ENCODE data around the gene ARMH3. TPM values are rescaled to one million over a fixed set of nuclear protein-coding genes. Genes with fewer than 3 reads are reported as not detected.
"Not testable (repeated sequence)": the region's sequence is repeated elsewhere in the genome, so short reads cannot be mapped to it uniquely, and the experiment has no call there.

Gene ARMH3
- total RNA-seq, 1 donor from 2014 or later: 20.0 TPM

- no peak for DNase-seq
These were observed 15.5 kb downstream of the ARMH3 start for GRCh38 chr10:102040305-102041050.

GRCh38 chr10:102038410-102038809 is 17.6 kb downstream of the ARMH3 start:
- DNase-seq: no peak

- not testable (repeated sequence) for DNase-seq
These were observed 20.2 kb downstream of the ARMH3 start for GRCh38 chr10:102035807-102036206.

GRCh38 chr10:102033787-102034186 is 22.2 kb downstream of the ARMH3 start:
- no peak for DNase-seq

GRCh38 chr10:102027261-102027660 is 28.7 kb downstream of the ARMH3 start:
- no peak for DNase-seq

GRCh38 chr10:102024799-102025198 is 31.2 kb downstream of the ARMH3 start:
- no peak for DNase-seq

GRCh38 chr10:102020938-102021337 is 35.0 kb downstream of the ARMH3 start:
- no peak for DNase-seq

GRCh38 chr10:102017295-102017694 is 38.7 kb downstream of the ARMH3 start:
- no peak for DNase-seq

GRCh38 chr10:102016416-102016815 is 39.6 kb downstream of the ARMH3 start:
- DNase-seq: no peak

- DNase-seq: no peak
These were observed 45.0 kb downstream of the ARMH3 start for GRCh38 chr10:102010961-102011360.

- peak; percentile 90 for DNase-seq
These were observed 46.1 kb downstream of the ARMH3 start for GRCh38 chr10:102009801-102010425.

- DNase-seq: no peak
These were observed 48.2 kb downstream of the ARMH3 start for GRCh38 chr10:102007796-102008195.

GRCh38 chr10:102007031-102007430 is 48.9 kb downstream of the ARMH3 start:
- not testable (repeated sequence) for DNase-seq

- no peak for DNase-seq
These were observed 51.6 kb downstream of the ARMH3 start for GRCh38 chr10:102004376-102004775.

GRCh38 chr10:102003541-102003940 is 52.4 kb downstream of the ARMH3 start:
- no peak for DNase-seq

GRCh38 chr10:102001435-102002068 is 54.4 kb downstream of the ARMH3 start:
- no peak for DNase-seq

GRCh38 chr10:101997803-101998202 is 58.2 kb downstream of the ARMH3 start:
- DNase-seq: no peak

GRCh38 chr10:101995451-101996063 is 60.4 kb downstream of the ARMH3 start:
- no peak for DNase-seq

GRCh38 chr10:101993651-101994200 is 62.2 kb downstream of the ARMH3 start:
- DNase-seq: peak; percentile 74

- peak; percentile 90 for DNase-seq
These were observed 62.8 kb downstream of the ARMH3 start for GRCh38 chr10:101993221-101993620.

GRCh38 chr10:101987136-101987535 is 68.8 kb downstream of the ARMH3 start:
- no peak for DNase-seq

GRCh38 chr10:101986624-101986971 is 69.4 kb downstream of the ARMH3 start:
- DNase-seq: no peak

GRCh38 chr10:101980677-101981076 is 75.3 kb downstream of the ARMH3 start:
- DNase-seq: not testable (repeated sequence)

Measured in tongue (tissue), 2 donors.